OCI-LY1 (cell line): ENCODE measurements around the gene ALDH1A3.

ENCODE experiments used
- H2AFZ ChIP-seq: fragments of 200-600 bp; sonication (generic), shearing (Covaris generic); 2 replicates; pipeline ENCODE4 v1.6.0; 2014; ENCODE audit warnings: antibody characterized with exemption, mild to moderate bottlenecking, low read length
- H3F3A ChIP-seq: fragments of 200-600 bp; sonication (generic), shearing (Covaris generic); 2 replicates; pipeline ENCODE4 v1.6.0; 2014; ENCODE audit warnings: mild to moderate bottlenecking, antibody characterized with exemption, low read length, moderate library complexity; ENCODE audit not compliant: insufficient read depth
- H3K27ac ChIP-seq: fragments of 200-600 bp; sonication (generic); 2 replicates; pipeline ENCODE4 v1.5.1; 2014; ENCODE audit warnings: low read length, mixed run types, mild to moderate bottlenecking, low read depth; ENCODE audit not compliant: poor library complexity, severe bottlenecking
- H3K27me3 ChIP-seq: fragments of 200-600 bp; sonication (generic); 2 replicates; pipeline ENCODE4 v1.6.0; 2014; ENCODE audit warnings: antibody characterized with exemption, mild to moderate bottlenecking, low read length, moderate library complexity; ENCODE audit not compliant: insufficient read depth
- H3K36me3 ChIP-seq: fragments of 200-600 bp; sonication (generic); 2 replicates; pipeline ENCODE4 v1.6.1; 2014; ENCODE audit warnings: mild to moderate bottlenecking, antibody characterized with exemption, low read length, moderate library complexity, mixed read lengths; ENCODE audit not compliant: insufficient read depth
- H3K4me1 ChIP-seq: fragments of 200-600 bp; sonication (generic); 2 replicates; pipeline ENCODE4 v1.5.1; 2014; ENCODE audit warnings: mild to moderate bottlenecking, low read length, moderate library complexity; ENCODE audit not compliant: insufficient read depth, severe bottlenecking
- H3K4me2 ChIP-seq: fragments of 200-600 bp; sonication (generic), shearing (Covaris generic); 2 replicates; pipeline ENCODE4 v1.6.1; 2014; ENCODE audit warnings: low read length
- H3K4me3 ChIP-seq: fragments of 200-600 bp; sonication (generic); 2 replicates; pipeline ENCODE4 v1.5.1; 2014; ENCODE audit warnings: low read length, low read depth, mild to moderate bottlenecking, mixed read lengths; ENCODE audit not compliant: poor library complexity, severe bottlenecking
- H3K79me2 ChIP-seq: fragments of 200-600 bp; shearing (Covaris generic); 2 replicates; pipeline ENCODE4 v1.6.1; 2016; ENCODE audit warnings: mixed run types, low read length, mixed read lengths; ENCODE audit not compliant: insufficient read depth
- H3K9ac ChIP-seq: fragments of 200-600 bp; sonication (generic), shearing (Covaris generic); 2 replicates; pipeline ENCODE4 v1.6.1; 2014; ENCODE audit warnings: mild to moderate bottlenecking, low read length, mixed read lengths
- H3K9me2 ChIP-seq: fragments of 200-600 bp; sonication (generic), shearing (Covaris generic); 2 replicates; pipeline ENCODE4 v1.6.1; 2014; ENCODE audit warnings: low read depth, mild to moderate bottlenecking, low read length, mixed read lengths
- H3K9me3 ChIP-seq: fragments of 200-600 bp; shearing (Covaris generic); 2 replicates; pipeline ENCODE4 v1.6.1; 2014; ENCODE audit warnings: low read length, mixed read lengths
- H4K20me1 ChIP-seq: fragments of 200-600 bp; sonication (generic), shearing (Covaris generic); 2 replicates; pipeline ENCODE4 v1.6.0; 2016; ENCODE audit warnings: mild to moderate bottlenecking, low read length; ENCODE audit not compliant: insufficient read depth
- EZH2 ChIP-seq: fragments of 200-600 bp; sonication (generic), shearing (Covaris generic); IDR thresholded peaks from 2 replicates; pipeline ENCODE4 v1.8.0; 2017; ENCODE audit warnings: borderline replicate concordance, mixed run types, mild to moderate bottlenecking, antibody characterized with exemption, low read length, moderate library complexity, mixed read lengths
- TF ChIP-seq, protein P1 (sequence below): fragments of 200-600 bp; sonication (generic), shearing (Covaris generic); IDR thresholded peaks from 2 replicates; pipeline ENCODE4 v1.5.1; 2017; ENCODE audit warnings: mild to moderate bottlenecking, antibody characterized with exemption, low read length, moderate library complexity, mixed read lengths

Gene ALDH1A3

DNA sequence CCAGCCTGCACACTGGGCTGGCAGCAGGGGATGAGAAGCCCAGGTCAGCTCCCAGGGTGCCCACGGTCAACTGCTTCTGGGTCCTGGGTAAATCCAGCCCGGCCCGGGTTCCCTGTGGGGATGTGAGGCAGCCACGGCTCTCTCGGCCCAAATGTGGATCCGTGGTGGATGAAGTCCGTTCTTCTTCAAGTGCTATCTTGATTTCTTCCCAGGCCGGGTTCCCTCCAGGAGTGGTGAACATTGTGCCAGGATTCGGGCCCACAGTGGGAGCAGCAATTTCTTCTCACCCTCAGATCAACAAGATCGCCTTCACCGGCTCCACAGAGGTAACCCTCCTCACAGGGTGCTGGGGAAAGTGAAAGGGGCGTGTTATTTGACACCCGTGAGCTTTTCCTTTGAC is 16.1 kb downstream of the ALDH1A3 start:
- Histone ChIP-seq H3K4me2 (no peak overlapping the region), H3K9ac (no peak overlapping the region), H3K27ac (no peak overlapping the region), H3K9me2 (no peaks in the 10 kb centered on the region), H3K79me2 (no peaks in the 10 kb centered on the region), H3K4me1 (no peaks in the 10 kb centered on the region), H4K20me1 (no peaks in the 10 kb centered on the region), H3K4me3 (no peak overlapping the region), H3K9me3 (no peaks in the 10 kb centered on the region), H3K36me3 (no peaks in the 10 kb centered on the region), H3K27me3 (no peaks in the 10 kb centered on the region; the same call in 1 of the 2 replicates), H2AFZ (no peak overlapping the region), H3F3A (no peaks in the 10 kb centered on the region)
- TF ChIP-seq EZH2, result no peak
- TF ChIP-seq, protein P1, sequence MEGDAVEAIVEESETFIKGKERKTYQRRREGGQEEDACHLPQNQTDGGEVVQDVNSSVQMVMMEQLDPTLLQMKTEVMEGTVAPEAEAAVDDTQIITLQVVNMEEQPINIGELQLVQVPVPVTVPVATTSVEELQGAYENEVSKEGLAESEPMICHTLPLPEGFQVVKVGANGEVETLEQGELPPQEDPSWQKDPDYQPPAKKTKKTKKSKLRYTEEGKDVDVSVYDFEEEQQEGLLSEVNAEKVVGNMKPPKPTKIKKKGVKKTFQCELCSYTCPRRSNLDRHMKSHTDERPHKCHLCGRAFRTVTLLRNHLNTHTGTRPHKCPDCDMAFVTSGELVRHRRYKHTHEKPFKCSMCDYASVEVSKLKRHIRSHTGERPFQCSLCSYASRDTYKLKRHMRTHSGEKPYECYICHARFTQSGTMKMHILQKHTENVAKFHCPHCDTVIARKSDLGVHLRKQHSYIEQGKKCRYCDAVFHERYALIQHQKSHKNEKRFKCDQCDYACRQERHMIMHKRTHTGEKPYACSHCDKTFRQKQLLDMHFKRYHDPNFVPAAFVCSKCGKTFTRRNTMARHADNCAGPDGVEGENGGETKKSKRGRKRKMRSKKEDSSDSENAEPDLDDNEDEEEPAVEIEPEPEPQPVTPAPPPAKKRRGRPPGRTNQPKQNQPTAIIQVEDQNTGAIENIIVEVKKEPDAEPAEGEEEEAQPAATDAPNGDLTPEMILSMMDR, result no peak

DNA sequence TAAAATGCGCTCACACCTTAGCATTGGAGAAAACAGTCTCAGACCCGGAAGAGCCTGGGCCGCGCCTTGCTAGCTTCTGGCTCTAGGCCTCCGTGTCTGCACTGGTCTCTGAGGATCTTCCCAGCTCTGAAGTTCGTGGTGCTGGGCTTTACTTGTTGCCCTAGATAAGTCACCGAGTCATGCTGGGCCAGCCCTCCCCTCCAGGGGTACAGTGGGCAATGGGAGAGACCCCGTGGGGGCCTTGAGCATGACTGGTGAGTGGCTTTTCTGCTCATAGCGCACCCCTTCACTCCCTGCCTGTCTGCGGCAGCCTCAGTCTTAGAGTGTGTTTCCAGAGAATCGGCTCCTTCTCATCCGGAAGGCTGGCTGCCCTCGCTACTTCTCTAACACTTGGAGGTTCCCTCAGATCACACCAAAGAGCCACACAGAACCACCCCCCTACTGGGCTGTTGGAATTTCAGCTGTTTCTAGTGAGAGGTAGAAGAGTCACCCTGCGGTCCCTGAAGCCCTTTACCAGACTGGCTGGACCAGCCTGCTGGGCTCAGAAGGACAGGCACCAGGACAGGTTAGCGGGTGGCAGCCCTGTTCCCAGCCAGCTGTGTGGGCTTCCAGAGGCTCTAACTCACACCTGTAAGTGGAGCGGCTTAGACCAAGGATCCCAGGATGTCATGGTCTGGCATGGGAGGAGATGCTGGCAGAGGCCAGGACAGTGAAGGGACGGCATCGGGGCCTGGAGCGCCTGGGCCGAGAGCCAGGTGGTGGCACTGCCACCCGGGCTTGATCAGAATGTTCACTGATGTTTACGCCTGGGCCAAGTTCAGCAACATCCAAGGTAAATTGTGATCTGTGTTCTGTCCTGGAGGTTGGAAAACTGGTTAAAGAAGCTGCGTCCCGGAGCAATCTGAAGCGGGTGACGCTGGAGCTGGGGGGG is 17.9 kb downstream of the ALDH1A3 start:
- no peak overlapping the region for H3K4me3 ChIP-seq
- H3K4me2 ChIP-seq, result no peak overlapping the region
- H2AFZ ChIP-seq, result no peak overlapping the region
- H3K9me2 ChIP-seq, result no peaks in the 10 kb centered on the region
- no peak overlapping the region for H3K9ac ChIP-seq
- TF ChIP-seq, protein P1, result no peak
- no peak for TF ChIP-seq EZH2
- H3K27me3 ChIP-seq, result no peaks in the 10 kb centered on the region
- H3K36me3 ChIP-seq, result no peaks in the 10 kb centered on the region
- no peaks in the 10 kb centered on the region for H3K9me3 ChIP-seq
- peaks cover 4% of the 10 kb centered on the region for H3K4me1 ChIP-seq
- no peak overlapping the region for H3K27ac ChIP-seq
- no peaks in the 10 kb centered on the region for H4K20me1 ChIP-seq
- no peaks in the 10 kb centered on the region for H3K79me2 ChIP-seq
- no peaks in the 10 kb centered on the region for H3F3A ChIP-seq

DNA sequence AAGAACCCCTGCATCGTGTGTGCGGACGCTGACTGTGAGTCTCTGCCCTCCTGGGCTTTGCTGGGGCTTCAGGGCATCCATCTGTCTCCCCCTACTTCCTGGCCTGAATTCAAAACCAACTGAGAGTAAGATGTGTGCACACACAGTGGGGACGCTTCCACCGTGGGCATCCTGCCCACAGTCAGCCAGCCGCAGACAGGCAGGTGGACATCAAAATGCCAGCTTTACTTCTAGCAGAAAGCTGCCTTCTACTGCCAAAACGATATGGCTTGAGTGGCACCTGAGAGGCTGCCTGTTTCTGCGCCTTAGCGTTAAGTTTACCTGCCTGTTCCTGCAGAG is 18.5 kb downstream of the ALDH1A3 start:
- H3K27ac ChIP-seq, result no peak overlapping the region
- no peak overlapping the region for H2AFZ ChIP-seq
- H3K4me3 ChIP-seq, result no peak overlapping the region

More for the DNA sequence above, 18.5 kb downstream of the ALDH1A3 start:
- H3K4me1 ChIP-seq, result peaks cover 10% of the 10 kb centered on the region
- no peaks in the 10 kb centered on the region for H3F3A ChIP-seq
- no peak overlapping the region for H3K9ac ChIP-seq
- no peak overlapping the region for H3K4me2 ChIP-seq
- TF ChIP-seq, protein P1, result no peak
- TF ChIP-seq EZH2, result no peak
- no peaks in the 10 kb centered on the region for H3K27me3 ChIP-seq
- no peaks in the 10 kb centered on the region for H3K9me2 ChIP-seq
- no peaks in the 10 kb centered on the region for H3K9me3 ChIP-seq
- H3K36me3 ChIP-seq, result no peaks in the 10 kb centered on the region
- H3K79me2 ChIP-seq, result no peaks in the 10 kb centered on the region
- no peaks in the 10 kb centered on the region for H4K20me1 ChIP-seq
